Osteocyte (in vitro differentiated cells): Measurements from ENCODE around the gene GRID1. TPM values are rescaled to one million over a fixed set of nuclear protein-coding genes. Genes with fewer than 3 reads are reported as not detected.

Experiments used
- DNase-seq: peaks from one replicate; pipeline ENCODE4 v3.0.0; 2021; ENCODE audit warnings: mixed read lengths; ENCODE audit not compliant: unreplicated experiment; ENCODE audit errors: extremely low spot score
- H3K27ac Mint-ChIP-seq: one replicate; pipeline ENCODE4 v1.8.0; 2021; ENCODE audit warnings: mild to moderate bottlenecking, mixed read lengths; ENCODE audit not compliant: unreplicated experiment
- H3K27me3 Mint-ChIP-seq: one replicate; pipeline ENCODE4 v1.8.0; 2021; ENCODE audit warnings: mixed read lengths; ENCODE audit not compliant: unreplicated experiment
- H3K36me3 Mint-ChIP-seq: one replicate; pipeline ENCODE4 v1.8.0; 2021; ENCODE audit warnings: mixed read lengths; ENCODE audit not compliant: unreplicated experiment
- H3K4me1 Mint-ChIP-seq: one replicate; pipeline ENCODE4 v1.8.0; 2021; ENCODE audit warnings: mixed read lengths; ENCODE audit not compliant: unreplicated experiment
- H3K4me3 Mint-ChIP-seq: one replicate; pipeline ENCODE4 v1.8.0; 2021; ENCODE audit warnings: mild to moderate bottlenecking, moderate library complexity, mixed read lengths; ENCODE audit not compliant: unreplicated experiment
- H3K9me3 Mint-ChIP-seq: one replicate; pipeline ENCODE4 v1.8.0; 2021; ENCODE audit warnings: mixed read lengths; ENCODE audit not compliant: unreplicated experiment
- CTCF ChIP-seq: fragments of 200-600 bp; sonication (generic); IDR thresholded peaks from 2 replicates; pipeline ENCODE4 v1.5.0; 2021; ENCODE audit warnings: antibody characterized with exemption, mild to moderate bottlenecking, moderate library complexity
- total RNA-seq: library from RNA; stranded (reverse); gene quantifications from 2 replicates; pipeline ENCODE4 v1.2.1, GENCODE V29; 2021

Gene GRID1
- total RNA-seq, 1 donor from 2014 or later = 0.11 TPM

GRCh38 chr10:85977642-85978041 lies 389.0 kb downstream of the GRID1 start:
- no peak overlapping the region for H3K4me3 Mint-ChIP-seq
- H3K27ac Mint-ChIP-seq = no peak overlapping the region
- H3K36me3 Mint-ChIP-seq = no peaks in the 10 kb centered on the region
- H3K9me3 Mint-ChIP-seq = peaks cover 4% of the 10 kb centered on the region
- TF ChIP-seq CTCF = no peak
- no peaks in the 10 kb centered on the region for H3K27me3 Mint-ChIP-seq
- no peaks in the 10 kb centered on the region for H3K4me1 Mint-ChIP-seq
- peak; percentile 38 for DNase-seq

GRCh38 chr10:85976267-85976793 lies 390.3 kb downstream of the GRID1 start:
- H3K9me3 Mint-ChIP-seq = peaks cover 11% of the 10 kb centered on the region
- peak; percentile 82 for DNase-seq
- H3K4me1 Mint-ChIP-seq = no peaks in the 10 kb centered on the region
- H3K4me3 Mint-ChIP-seq = no peak overlapping the region
- no peak for TF ChIP-seq CTCF
- H3K27ac Mint-ChIP-seq = no peak overlapping the region
- H3K27me3 Mint-ChIP-seq = no peaks in the 10 kb centered on the region
- no peaks in the 10 kb centered on the region for H3K36me3 Mint-ChIP-seq

- no peaks in the 10 kb centered on the region for H3K27me3 Mint-ChIP-seq
- H3K9me3 Mint-ChIP-seq = peaks cover 23% of the 10 kb centered on the region
- no peak overlapping the region for H3K4me3 Mint-ChIP-seq
- no peak for TF ChIP-seq CTCF
- no peaks in the 10 kb centered on the region for H3K4me1 Mint-ChIP-seq
- no peak overlapping the region for H3K27ac Mint-ChIP-seq
- H3K36me3 Mint-ChIP-seq = no peaks in the 10 kb centered on the region
- no peak for DNase-seq
Observed at GRCh38 chr10:85971494-85971893, 395.1 kb downstream of the GRID1 start.

GRCh38 chr10:85967594-85967993 lies 399.0 kb downstream of the GRID1 start:
- no peak overlapping the region for H3K27ac Mint-ChIP-seq
- H3K9me3 Mint-ChIP-seq = peaks cover 46% of the 10 kb centered on the region
- no peak overlapping the region for H3K4me3 Mint-ChIP-seq
- no peak for DNase-seq
- H3K27me3 Mint-ChIP-seq = no peaks in the 10 kb centered on the region
- no peaks in the 10 kb centered on the region for H3K4me1 Mint-ChIP-seq
- no peak for TF ChIP-seq CTCF
- H3K36me3 Mint-ChIP-seq = no peaks in the 10 kb centered on the region

GRCh38 chr10:85961479-85962067 lies 405.0 kb downstream of the GRID1 start:
- H3K27ac Mint-ChIP-seq = no peak overlapping the region
- TF ChIP-seq CTCF = no peak
- no peak for DNase-seq
- no peaks in the 10 kb centered on the region for H3K4me1 Mint-ChIP-seq
- H3K4me3 Mint-ChIP-seq = no peak overlapping the region
- H3K36me3 Mint-ChIP-seq = no peaks in the 10 kb centered on the region
- H3K27me3 Mint-ChIP-seq = no peaks in the 10 kb centered on the region
- H3K9me3 Mint-ChIP-seq = peaks cover 41% of the 10 kb centered on the region
